Breast epithelium (tissue), 3 donors: ENCODE measurements around the gene PLCH1.

Experiments used
- CTCF ChIP-seq, 3 donors: fragments of 450-650 bp; IDR thresholded peaks; one replicate each; pipeline ENCODE4 v1.5.1; 2016 to 2017; ENCODE audit warnings: antibody characterized with exemption in 3 of 3, mild to moderate bottlenecking in 3 of 3, moderate library complexity in 3 of 3
- POLR2A ChIP-seq: fragments of 450-650 bp; IDR thresholded peaks from one replicate; pipeline ENCODE4 v1.6.1; 2016; ENCODE audit warnings: antibody characterized with exemption, mild to moderate bottlenecking, moderate library complexity

GRCh38 chr3:155481089-155481488, 263.8 kb downstream of the PLCH1 start:
- TF ChIP-seq CTCF (IDR thresholded peaks at IDR 0.05): no peak
- TF ChIP-seq POLR2A: no peak
